HepG2 (cell line): ENCODE results near the gene GCHFR. TPM values are rescaled to one million over a fixed set of nuclear protein-coding genes. Genes with fewer than 3 reads are reported as not detected.

Experiments used
- ATAC-seq: fragments of 200-7000 bp; cut with Tn5 transposase; 3 replicates; pipeline ENCODE4 v1.9.1; 2020; ENCODE audit warnings: mild to moderate bottlenecking, moderate library complexity
- BruUV-seq: library from RNA; stranded (reverse); fragments of 400-500 nt; replicated peaks from 2 replicates; lab custom pipeline; 2021; lab: Mats Ljungman, UMichigan
- CTCF ChIA-PET: fragments of 300-600 bp; formaldehyde crosslinking; extraction: SDS; loops from one replicate; lab custom pipeline; 2021; ENCODE audit warnings: low total read pairs, inconsistent platforms, low intra/inter-chr PET ratio; lab: Yijun Ruan, JAX
- POLR2A ChIA-PET: fragments of 350-600 bp; sonication (Branson Sonifier 250); formaldehyde crosslinking; loops from one replicate; lab custom pipeline; 2020; ENCODE audit warnings: antibody characterized with exemption, inconsistent platforms; lab: Yijun Ruan, JAX
- DNase-seq: peaks from one replicate; pipeline ENCODE4 v3.0.0-alpha.2; 2015; ENCODE audit warnings: low spot score
- FAIRE-seq: peaks from 3 replicates; lab custom pipeline; 2011; peaks lifted over from hg19 to GRCh38; lab: Jason Lieb, UNC
- H2AFZ ChIP-seq: one replicate; pipeline ENCODE4 v1.6.1; 2011; ENCODE audit warnings: low read length, inconsistent platforms
- H3K27ac ChIP-seq: fragments of 300-600 bp; 3 replicates; pipeline ENCODE4 v1.8.0; 2011; ENCODE audit warnings: mixed run types, mild to moderate bottlenecking, mixed read lengths, low read length, inconsistent platforms; ENCODE audit not compliant: insufficient read depth; ENCODE audit errors: extremely low read length
- H3K27me3 ChIP-seq, 2 experiments: fragments of 200-600 bp in 1 of 2; 2 replicates in 1 of 2; 3 replicates in 1 of 2; pipeline versions ENCODE4 v1.6.0 to v1.8.0; 2011; ENCODE audit warnings: low read length in 2 of 2, mild to moderate bottlenecking in 2 of 2, moderate library complexity in 2 of 2, inconsistent platforms in 1 of 2; ENCODE audit not compliant: insufficient read depth in 2 of 2, control insufficient read depth in 1 of 2
- H3K36me3 ChIP-seq, 2 experiments: fragments of 200-600 bp in 1 of 2; replicated peaks in 1 of 2; 2 replicates in 1 of 2; 3 replicates in 1 of 2; pipeline versions ENCODE4 v1.5.1 to v1.8.0; 2011; ENCODE audit warnings: low read length in 2 of 2, inconsistent platforms in 1 of 2; ENCODE audit not compliant: insufficient read depth in 2 of 2, control insufficient read depth in 1 of 2
- H3K4me1 ChIP-seq: 2 replicates; pipeline ENCODE4 v1.5.1; 2012; ENCODE audit warnings: low read length, inconsistent platforms; ENCODE audit not compliant: insufficient read depth
- H3K4me2 ChIP-seq: 2 replicates; pipeline ENCODE4 v1.6.0; 2011; ENCODE audit warnings: low read depth, low read length, inconsistent platforms
- H3K4me3 ChIP-seq, 3 experiments: fragments of 200-600 bp in 1 of 3; sonication (generic), shearing (Covaris generic) in 1 of 3; replicated peaks in 1 of 3; 2 replicates each; pipeline ENCODE4 v1.5.1; 2011 to 2016; ENCODE audit warnings: low read length in 3 of 3, inconsistent platforms in 2 of 3, low read depth in 2 of 3, mild to moderate bottlenecking in 2 of 3, control low read depth in 1 of 3, mixed read lengths in 1 of 3; ENCODE audit not compliant: insufficient read depth in 1 of 3
- H3K79me2 ChIP-seq: one replicate; pipeline ENCODE4 v1.6.1; 2011; ENCODE audit warnings: low read length, inconsistent platforms; ENCODE audit not compliant: insufficient read depth
- H3K9ac ChIP-seq: 2 replicates; pipeline ENCODE4 v1.6.0; 2011; ENCODE audit warnings: mild to moderate bottlenecking, low read depth, low read length, inconsistent platforms; ENCODE audit not compliant: insufficient read depth
- H3K9me3 ChIP-seq: 2 replicates; pipeline ENCODE4 v1.5.1; 2012; ENCODE audit warnings: mild to moderate bottlenecking, low read length
- H4K20me1 ChIP-seq: 2 replicates; pipeline ENCODE4 v1.6.0; 2011; ENCODE audit warnings: inconsistent platforms, mild to moderate bottlenecking, low read length, moderate library complexity; ENCODE audit not compliant: insufficient read depth
- CREM ChIP-seq, 2 experiments: sonication (generic) in 1 of 2; formaldehyde crosslinking in 1 of 2; IDR thresholded peaks; 2 replicates each; pipeline versions ENCODE4 v1.4.0 to v1.6.1; 2016 to 2020; ENCODE audit warnings: antibody characterized with exemption in 1 of 2, mild to moderate bottlenecking in 1 of 2, missing genetic modification reagents in 1 of 2
- DDIT3 ChIP-seq: sonication (generic); formaldehyde crosslinking; IDR thresholded peaks from 2 replicates; pipeline ENCODE4 v1.4.0; 2020; ENCODE audit warnings: mild to moderate bottlenecking, missing genetic modification reagents
- HNRNPL ChIP-seq: fragments of 200-400 bp; formaldehyde crosslinking; IDR thresholded peaks from 2 replicates; pipeline ENCODE4 v1.6.1; 2017; ENCODE audit warnings: mild to moderate bottlenecking, low read depth, low read length
- KLF11 ChIP-seq: IDR thresholded peaks from 2 replicates; pipeline ENCODE4 v1.6.1; 2016; ENCODE audit warnings: missing compliant biosample characterization
- PHB2 ChIP-seq: fragments of 450-650 bp; IDR thresholded peaks from 2 replicates; pipeline ENCODE4 v1.6.1; 2018; ENCODE audit not compliant: partially characterized antibody
- PRMT3 ChIP-seq: sonication (generic); formaldehyde crosslinking; IDR thresholded peaks from 2 replicates; pipeline ENCODE4 v1.8.1; 2022; ENCODE audit warnings: low read depth, mild to moderate bottlenecking, moderate library complexity, missing genetic modification reagents, borderline replicate concordance
- RBM39 ChIP-seq: fragments of 200-400 bp; formaldehyde crosslinking; IDR thresholded peaks from one replicate; pipeline ENCODE4 v1.6.1; 2018; ENCODE audit warnings: antibody characterized with exemption, mild to moderate bottlenecking, low read depth, low read length; ENCODE audit not compliant: poor library complexity, severe bottlenecking
- RNF219 ChIP-seq: sonication (generic); formaldehyde crosslinking; IDR thresholded peaks from 2 replicates; pipeline ENCODE4 v1.5.0; 2020; ENCODE audit warnings: mild to moderate bottlenecking, missing genetic modification reagents
- SP140L ChIP-seq: sonication (generic); formaldehyde crosslinking; IDR thresholded peaks from 2 replicates; pipeline ENCODE4 v1.4.0; 2020; ENCODE audit warnings: missing genetic modification reagents, borderline replicate concordance
- SRY ChIP-seq: sonication (generic); formaldehyde crosslinking; IDR thresholded peaks from 2 replicates; pipeline ENCODE4 v1.8.0; 2022; ENCODE audit warnings: mild to moderate bottlenecking, missing genetic modification reagents
- STAT6 ChIP-seq: sonication (generic); formaldehyde crosslinking; IDR thresholded peaks from 2 replicates; pipeline ENCODE4 v1.4.0; 2020; ENCODE audit warnings: missing genetic modification reagents, mild to moderate bottlenecking, borderline replicate concordance
- U2AF1 ChIP-seq: fragments of 200-400 bp; formaldehyde crosslinking; optimal IDR thresholded peaks from 2 replicates; pipeline ENCODE3; 2017; ENCODE audit warnings: mild to moderate bottlenecking, low read depth, low read length
- YY1 ChIP-seq: IDR thresholded peaks from 2 replicates; pipeline ENCODE4 v1.6.1; 2011; ENCODE audit warnings: low read length, low read depth, moderate library complexity, mild to moderate bottlenecking; ENCODE audit not compliant: insufficient read depth, insufficient replicate concordance
- ZNF282 ChIP-seq: fragments of 450-650 bp; IDR thresholded peaks from 2 replicates; pipeline ENCODE4 v1.6.1; 2018; ENCODE audit not compliant: partially characterized antibody
- ZNF570 ChIP-seq: sonication (generic); formaldehyde crosslinking; IDR thresholded peaks from 2 replicates; pipeline ENCODE4 v1.4.0; 2020; ENCODE audit warnings: mild to moderate bottlenecking, missing genetic modification reagents, borderline replicate concordance
- ZNF83 ChIP-seq: sonication (generic); formaldehyde crosslinking; IDR thresholded peaks from 2 replicates; pipeline ENCODE4 v1.4.0; 2020; ENCODE audit warnings: missing genetic modification reagents, mild to moderate bottlenecking, borderline replicate concordance
- WGBS: methylation state at CpG from one replicate; pipeline ENCODE4 v1.1.6; 2017; ENCODE audit warnings: low lambda C conversion rate; 5-methylcytosine and 5-hydroxymethylcytosine counted together
- in situ Hi-C: cut with HindIII; loops from 2 replicates; pipeline ENCODE4 v1.10.0; 2017; ENCODE audit warnings: low pct_unique_long_range_greater_than_20kb; ENCODE audit not compliant: extremely low pct_ligation_motif_present
- intact Hi-C: fragments of 100-400 bp; cut with micrococcal nuclease; formaldehyde crosslinking; loops from one replicate; pipeline ENCODE4 v1.10.0; 2022; ENCODE audit not compliant: unreplicated experiment
- polyA plus RNA-seq, 8 experiments: library from polyadenylated mRNA; depleted of rRNA in 3 of 8; stranded (reverse) in 7 of 8; unstranded in 1 of 8; fragments of >200 nt; fragmentation: Illumina TruSeq in 4 of 8; extraction: Trizol in 4 of 8; gene quantifications; 2 replicates each; pipeline versions ENCODE4 v1.2.1 to v1.2.3, GENCODE V29; 2011 to 2016; ENCODE audit warnings: low read depth in 4 of 8, missing spikeins in 1 of 8, mixed read lengths in 1 of 8; ENCODE audit not compliant: insufficient read depth in 1 of 8
- total RNA-seq, 5 experiments: library from RNA; depleted of rRNA; stranded (reverse); fragments of >200 nt; fragmentation: Illumina TruSeq; extraction: Trizol; gene quantifications; 2 replicates each; pipeline ENCODE4 v1.2.3, GENCODE V29; 2016; ENCODE audit warnings: low read depth in 1 of 5

GCHFR gene
- total and polyA plus RNA-seq, 2 of the 13 experiments (the other 11 are each of a cell fraction or from before 2014, with no cell fraction given): 51.5 to 92.4 TPM

- no TSS peak for BruUV-seq
- no peak for ATAC-seq
- FAIRE-seq: no peak
- in situ Hi-C loops: no loop called here
- Histone ChIP-seq H4K20me1 (no peaks in the 10 kb centered on the region), H3K4me2 (0 out of 2 replicates have a peak overlapping the region, but pooled peaks have one; percentile 83), H3K9me3 (no peaks in the 10 kb centered on the region), H3K4me1 (peaks cover 32% of the 10 kb centered on the region), H2AFZ (no peak overlapping the region), H3K27ac (peak overlapping the region; percentile 100), H3K4me3 (no peak overlapping the region), H3K27me3 (no peaks in the 10 kb centered on the region), H3K36me3 (peaks cover 7 to 18% of the 10 kb centered on the region in 2 experiments; a peak in 4 of 5 replicates), H3K79me2 (peaks cover 11% of the 10 kb centered on the region), H3K9ac (no peak overlapping the region)
- WGBS: 96% methylated on average over 4 of the region's 7 CpGs
- ChIA-PET CTCF (no interaction called here), POLR2A (interaction anchor here (0.9 to 1.2 kb wide), 2 partner anchors 41 to 72 kb away, joined by 3 to 4 read pairs; partner anchors contain the start of genes DNAJC17 and ZFYVE19)
- DNase-seq: no peak
- TF ChIP-seq YY1: no peak
- no peak for TF ChIP-seq SP140L (CRISPR knock-in tag)
- no peak for TF ChIP-seq DDIT3 (CRISPR knock-in tag)
- no peak for TF ChIP-seq KLF11
- no peak for TF ChIP-seq RNF219 (CRISPR knock-in tag)
- TF ChIP-seq PHB2: no peak
- TF ChIP-seq CREM (IDR thresholded peaks at IDR 0.05): no peak
- TF ChIP-seq CREM (CRISPR knock-in tag; IDR thresholded peaks at IDR 0.05): no peak
- no peak for TF ChIP-seq PRMT3 (CRISPR knock-in tag)
- no peak for TF ChIP-seq STAT6 (CRISPR knock-in tag)
- no peak for TF ChIP-seq U2AF1
- TF ChIP-seq SRY (CRISPR knock-in tag): no peak
- TF ChIP-seq ZNF83 (CRISPR knock-in tag): no peak
- TF ChIP-seq HNRNPL: no peak
- TF ChIP-seq RBM39: no peak
- TF ChIP-seq ZNF282: no peak
- no peak for TF ChIP-seq ZNF570 (CRISPR knock-in tag)
- intact Hi-C loops: no loop called here
Measured at GRCh38 chr15:40766194-40766815, 2.4 kb downstream of the GCHFR start.
